IPS DF 6.9 (cell line): Measurements from ENCODE around the gene ATP11C.
A peak's percentile ranks its signal among the peaks of the same experiment; 100 is the strongest.

ENCODE experiments used
- DNase-seq: peaks from one replicate; pipeline ENCODE4 v3.0.0-alpha.2; 2013; ENCODE audit warnings: low read depth, low spot score
- H3K27ac ChIP-seq: one replicate; pipeline ENCODE4 v1.5.1; 2013; ENCODE audit warnings: low read length, control low read depth
- H3K27me3 ChIP-seq: 2 replicates; pipeline ENCODE4 v1.6.1; 2013; ENCODE audit warnings: mild to moderate bottlenecking, low read length; ENCODE audit not compliant: control insufficient read depth, insufficient read depth
- H3K36me3 ChIP-seq: 2 replicates; pipeline ENCODE4 v1.6.1; 2013; ENCODE audit warnings: low read length; ENCODE audit not compliant: control insufficient read depth, insufficient read depth
- H3K4me1 ChIP-seq: 2 replicates; pipeline ENCODE4 v1.6.1; 2013; ENCODE audit warnings: low read length; ENCODE audit not compliant: control insufficient read depth, insufficient read depth
- H3K4me3 ChIP-seq: 2 replicates; pipeline ENCODE4 v1.5.1; 2013; ENCODE audit warnings: mild to moderate bottlenecking, low read length
- H3K9me3 ChIP-seq: 2 replicates; pipeline ENCODE4 v1.6.1; 2013; ENCODE audit warnings: low read length, inconsistent platforms; ENCODE audit not compliant: control insufficient read depth, insufficient read depth
- WGBS: extraction: QIAGEN DNeasy Blood & Tissue Kit; methylation state at CpG from one replicate; pipeline ENCODE4 v1.1.7; 2013; ENCODE audit warnings: mixed read lengths, missing lambda C conversion rate; ENCODE audit not compliant: insufficient read length, insufficient coverage; 5-methylcytosine and 5-hydroxymethylcytosine counted together

The ATP11C gene

DNA sequence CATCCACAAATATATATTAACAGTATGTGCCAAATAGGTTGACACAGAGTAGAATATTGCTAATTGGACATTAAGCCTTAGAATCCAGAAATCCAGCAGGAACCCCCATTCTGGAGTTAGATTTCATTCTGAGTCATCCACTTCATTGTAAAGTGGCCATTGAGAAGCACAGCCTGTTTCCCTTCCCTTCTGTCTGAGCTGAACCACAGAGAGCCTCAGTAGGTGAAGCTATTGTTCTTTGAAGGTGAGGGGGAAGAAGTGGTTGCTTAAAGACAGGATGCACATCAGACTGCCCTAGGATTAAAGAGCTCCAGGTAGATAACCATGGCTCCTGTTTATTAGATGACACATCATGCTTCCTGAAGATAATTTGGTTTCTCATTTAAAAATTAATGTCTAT, 194.3 kb downstream of the ATP11C start:
- Histone ChIP-seq H3K27ac (no peak overlapping the region), H3K4me1 (no peaks in the 10 kb centered on the region), H3K9me3 (no peaks in the 10 kb centered on the region), H3K27me3 (no peaks in the 10 kb centered on the region), H3K36me3 (no peaks in the 10 kb centered on the region), H3K4me3 (no peak overlapping the region)
- no peak for DNase-seq

DNA sequence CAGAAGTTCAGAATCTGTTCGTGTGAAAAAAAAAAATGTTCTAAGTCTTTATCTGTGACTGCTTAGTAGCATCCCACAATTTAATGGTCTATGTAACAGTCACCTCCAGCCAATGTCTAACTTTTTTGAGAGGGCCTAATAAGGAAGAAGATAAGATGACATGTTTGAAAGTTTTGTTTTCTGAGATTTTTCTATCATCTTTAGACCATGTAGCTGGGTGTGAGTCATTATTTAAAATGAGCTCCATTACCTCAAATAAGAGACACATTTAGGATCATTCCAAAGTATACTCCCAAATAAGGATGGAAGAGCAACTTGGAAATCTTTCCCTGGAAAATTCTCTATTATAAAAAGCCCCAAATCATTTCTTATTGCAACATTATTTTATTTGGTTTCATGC, 196.7 kb downstream of the ATP11C start:
- H3K36me3 ChIP-seq: no peaks in the 10 kb centered on the region
- no peak overlapping the region for H3K4me3 ChIP-seq
- no peaks in the 10 kb centered on the region for H3K4me1 ChIP-seq
- H3K9me3 ChIP-seq: no peaks in the 10 kb centered on the region
- WGBS: no CpG with 5 or more reads among the region's 1 CpG
- no peaks in the 10 kb centered on the region for H3K27me3 ChIP-seq
- DNase-seq: no peak
- H3K27ac ChIP-seq: no peak overlapping the region

DNA sequence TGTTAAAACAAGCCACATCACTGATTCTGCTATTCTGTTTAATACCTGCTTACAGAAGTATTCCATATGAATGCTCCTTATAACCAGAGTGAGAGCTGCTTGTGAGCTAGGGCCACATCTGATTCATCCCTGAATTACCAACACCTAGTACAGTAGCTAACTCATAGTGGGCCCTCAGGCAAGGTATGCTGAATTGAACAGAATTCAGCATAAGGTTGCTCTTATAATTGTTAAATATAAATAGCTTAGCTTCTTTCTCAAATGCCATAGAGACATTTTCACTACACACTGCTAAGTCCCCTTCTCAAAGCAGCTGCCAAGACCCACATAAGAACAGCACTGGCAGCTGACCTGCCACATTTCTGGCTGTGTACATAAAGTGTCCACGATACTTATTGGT, 197.9 kb downstream of the ATP11C start:
- no peaks in the 10 kb centered on the region for H3K4me1 ChIP-seq
- no peaks in the 10 kb centered on the region for H3K27me3 ChIP-seq
- H3K9me3 ChIP-seq: no peaks in the 10 kb centered on the region
- DNase-seq: no peak
- WGBS: no CpG with 5 or more reads among the region's 1 CpG
- no peaks in the 10 kb centered on the region for H3K36me3 ChIP-seq
- H3K27ac ChIP-seq: no peak overlapping the region
- no peak overlapping the region for H3K4me3 ChIP-seq

DNA sequence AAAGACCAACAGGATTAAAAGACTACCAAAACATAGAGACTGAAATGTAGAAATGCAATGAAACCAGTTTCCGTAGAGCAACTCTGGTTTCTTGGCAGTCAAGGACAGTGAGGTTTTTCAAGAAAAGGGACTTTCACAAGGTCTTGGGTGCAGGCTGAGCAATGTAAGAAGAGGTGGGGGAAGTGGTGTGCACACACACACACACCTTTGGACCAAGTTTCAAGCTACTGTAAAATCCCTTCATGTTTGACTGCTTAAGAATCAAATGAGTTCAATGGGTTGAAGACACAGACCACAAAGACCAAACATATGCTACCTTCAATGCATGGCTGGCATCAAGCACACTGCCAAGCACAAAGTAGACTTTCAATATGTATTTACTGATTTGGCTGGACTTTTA, 207.1 kb downstream of the ATP11C start:
- Histone ChIP-seq H3K27ac (no peak overlapping the region), H3K9me3 (no peaks in the 10 kb centered on the region), H3K4me1 (no peaks in the 10 kb centered on the region; the same call in 1 of the 2 replicates), H3K27me3 (no peaks in the 10 kb centered on the region), H3K36me3 (no peaks in the 10 kb centered on the region), H3K4me3 (no peak overlapping the region)
- no CpG with 5 or more reads among the region's 1 CpG for WGBS
- no peak for DNase-seq

DNA sequence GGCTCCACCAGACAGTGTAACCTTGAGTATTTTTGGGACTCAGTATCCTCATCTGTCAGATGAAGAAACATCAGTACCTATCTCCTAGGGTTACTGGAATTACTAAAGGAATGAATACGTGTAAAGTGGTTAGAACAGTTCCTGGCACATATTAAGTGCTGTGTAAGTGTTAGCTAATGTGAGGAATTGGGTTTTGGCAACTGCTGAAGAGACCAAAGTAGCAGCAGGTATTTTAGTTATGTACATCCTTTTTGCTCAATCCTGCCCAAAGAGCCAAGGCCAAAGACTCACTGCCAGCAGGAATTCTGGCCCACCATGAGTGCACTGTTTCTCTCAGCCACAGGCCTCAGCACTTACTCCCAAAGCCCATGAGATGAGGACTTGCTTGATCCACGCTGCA, 208.2 kb downstream of the ATP11C start:
- no peaks in the 10 kb centered on the region for H3K27me3 ChIP-seq
- no peaks in the 10 kb centered on the region for H3K9me3 ChIP-seq
- H3K4me3 ChIP-seq: no peak overlapping the region
- no peak overlapping the region for H3K27ac ChIP-seq
- H3K36me3 ChIP-seq: no peaks in the 10 kb centered on the region
- H3K4me1 ChIP-seq: no peaks in the 10 kb centered on the region; the same call in 1 of the 2 replicates
- no peak for DNase-seq
- WGBS: no CpG with 5 or more reads among the region's 2 CpGs

DNA sequence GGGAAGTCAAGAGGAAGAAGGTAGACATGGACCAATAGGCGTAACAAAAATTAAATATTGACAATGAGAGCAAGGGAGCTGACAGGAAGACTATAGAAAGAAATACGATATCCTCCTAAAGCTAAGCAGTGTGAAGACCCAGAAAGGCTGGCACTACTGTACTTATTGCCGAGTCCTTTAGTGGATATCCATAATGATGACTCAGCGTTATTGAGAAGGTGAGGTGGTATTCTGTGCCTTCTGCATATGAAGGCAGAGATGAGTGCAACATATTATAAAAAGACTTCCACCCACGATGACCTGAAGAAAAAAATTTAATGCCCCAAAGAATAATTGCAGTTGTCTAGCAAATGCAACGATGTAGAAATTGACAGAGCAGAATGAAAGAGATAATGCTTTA, 211.9 kb downstream of the ATP11C start:
- Histone ChIP-seq H3K36me3 (no peaks in the 10 kb centered on the region), H3K4me3 (no peak overlapping the region), H3K4me1 (no peaks in the 10 kb centered on the region; the same call in 1 of the 2 replicates), H3K27ac (no peak overlapping the region), H3K27me3 (no peaks in the 10 kb centered on the region), H3K9me3 (no peaks in the 10 kb centered on the region)
- no peak for DNase-seq
- WGBS: no CpG with 5 or more reads among the region's 6 CpGs

DNA sequence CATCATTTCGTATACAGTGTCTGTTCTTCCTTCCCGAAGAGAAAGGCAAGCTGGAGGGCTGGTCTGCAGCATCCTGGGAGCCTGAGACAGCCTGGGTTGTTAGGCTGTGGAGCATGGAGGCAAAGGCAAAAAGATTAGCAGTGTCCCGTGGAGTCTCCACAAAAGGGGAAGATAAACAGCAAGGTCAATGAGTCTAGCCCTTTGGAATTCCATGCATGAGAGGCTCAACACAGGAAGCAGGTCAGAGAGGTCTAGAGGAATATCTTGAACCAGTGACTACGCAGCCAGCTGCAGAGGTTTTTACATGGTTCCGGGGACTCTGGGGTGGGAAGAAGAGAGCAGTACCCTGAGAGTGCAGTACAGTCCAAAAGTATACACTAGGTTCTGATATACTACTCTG, 212.7 kb downstream of the ATP11C start:
- Histone ChIP-seq H3K27ac (no peak overlapping the region), H3K27me3 (no peaks in the 10 kb centered on the region), H3K36me3 (no peaks in the 10 kb centered on the region), H3K4me1 (no peaks in the 10 kb centered on the region; the same call in 1 of the 2 replicates), H3K4me3 (no peak overlapping the region), H3K9me3 (no peaks in the 10 kb centered on the region)
- no CpG with 5 or more reads among the region's 5 CpGs for WGBS
- DNase-seq: peak; percentile 25

DNA sequence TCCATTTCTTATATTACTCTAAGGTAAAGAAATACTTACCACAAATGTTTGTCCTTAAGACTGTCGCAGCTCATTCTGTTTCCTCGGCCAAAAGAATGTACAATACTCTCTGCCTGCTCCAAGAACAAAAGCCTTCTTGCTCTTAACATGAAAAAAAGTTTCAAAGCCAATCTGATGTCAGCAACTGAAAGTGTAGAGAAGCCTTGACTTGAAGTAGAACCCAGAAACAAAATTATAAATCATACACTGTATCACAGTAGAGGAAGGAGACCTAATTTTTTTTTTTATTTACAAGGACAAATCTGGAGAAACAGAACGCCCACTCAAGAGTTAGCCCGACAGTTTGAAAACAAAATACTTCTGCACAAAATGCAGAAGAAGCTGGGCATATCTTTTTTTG, 224.8 kb downstream of the ATP11C start, which contains the start of gene MCF2:
MCF2 (minus strand) TSS at position 101 of the 400 bp plus-strand sequence. CDS start 56,423 bp downstream, outside the sequence.
- no peak within 1 kb of the TSS for H3K4me3 ChIP-seq
- no peaks in the 10 kb centered on the region for H3K36me3 ChIP-seq
- H3K4me1 ChIP-seq: no peaks in the 10 kb centered on the region
- DNase-seq: no peak
- H3K27me3 ChIP-seq: no peaks in the 10 kb centered on the region
- no CpG with 5 or more reads among the region's 4 CpGs for WGBS
- H3K9me3 ChIP-seq: no peaks in the 10 kb centered on the region
- H3K27ac ChIP-seq: no peak within 1 kb of the TSS

DNA sequence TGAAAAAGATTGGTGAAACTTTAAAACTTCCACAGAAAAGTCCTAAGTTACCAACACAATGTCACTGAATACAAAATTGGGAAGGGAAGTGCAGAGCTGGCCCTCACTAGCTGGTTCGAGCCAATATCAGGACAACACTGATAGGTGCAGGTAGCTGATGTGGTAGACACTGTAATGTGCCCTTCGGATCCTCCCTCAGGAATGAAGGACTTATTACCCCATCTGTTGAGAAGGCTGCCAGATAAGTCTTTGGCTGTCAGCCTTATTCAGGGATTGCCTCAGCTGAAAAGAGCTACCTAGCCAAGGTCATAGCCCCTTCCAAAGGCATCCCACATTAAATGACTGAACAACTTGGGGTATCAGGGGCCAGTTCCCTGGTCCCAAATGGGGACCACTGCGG, 230.2 kb downstream of the ATP11C start:
- H3K27me3 ChIP-seq: no peaks in the 10 kb centered on the region
- no peak overlapping the region for H3K27ac ChIP-seq
- DNase-seq: no peak
- no peaks in the 10 kb centered on the region for H3K4me1 ChIP-seq
- H3K36me3 ChIP-seq: no peaks in the 10 kb centered on the region
- H3K9me3 ChIP-seq: no peaks in the 10 kb centered on the region
- no peak overlapping the region for H3K4me3 ChIP-seq
- WGBS: no CpG with 5 or more reads among the region's 3 CpGs

DNA sequence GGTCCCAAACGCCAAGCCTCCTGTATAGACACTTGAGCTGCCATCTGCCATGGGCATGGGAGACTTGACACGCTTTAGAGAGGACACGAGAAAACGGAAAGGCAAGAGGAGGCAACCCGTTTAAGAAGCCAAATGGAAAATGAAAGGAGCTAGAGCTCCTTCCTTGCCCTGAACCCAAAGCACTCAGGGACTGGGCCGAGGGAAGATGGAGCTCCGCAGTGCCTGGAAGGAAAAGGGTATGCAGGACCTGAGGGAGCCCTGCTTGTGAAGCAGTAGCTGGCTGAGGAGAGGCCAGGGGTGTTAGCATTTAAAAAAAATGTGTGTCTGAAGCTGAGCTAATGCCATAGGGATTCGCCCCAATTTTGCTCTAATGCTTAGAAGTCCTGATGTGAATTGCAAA, 239.9 kb downstream of the ATP11C start:
- WGBS: no CpG with 5 or more reads among the region's 8 CpGs
- Histone ChIP-seq H3K36me3 (no peaks in the 10 kb centered on the region), H3K27me3 (peaks cover 13% of the 10 kb centered on the region; the same call in 1 of the 2 replicates), H3K4me3 (no peak overlapping the region), H3K9me3 (no peaks in the 10 kb centered on the region), H3K4me1 (no peaks in the 10 kb centered on the region), H3K27ac (no peak overlapping the region)
- no peak for DNase-seq

DNA sequence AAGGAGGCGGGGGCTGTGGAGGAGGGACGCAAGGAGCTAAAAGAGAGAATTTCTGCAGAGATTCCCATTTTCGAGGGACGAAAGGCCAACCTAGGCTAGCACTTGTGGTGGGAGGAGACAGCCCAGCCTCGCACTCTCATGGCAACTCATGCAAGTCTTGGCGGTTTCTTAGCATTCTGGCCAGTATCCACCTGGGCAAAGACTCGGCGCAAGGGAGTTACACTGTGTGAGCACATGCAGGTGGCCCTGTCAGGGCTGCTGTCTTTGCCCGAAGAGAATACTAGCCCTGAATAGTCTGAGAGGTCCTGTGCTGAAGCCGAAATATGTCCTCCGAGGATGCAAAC, 240.4 kb downstream of the ATP11C start:
- DNase-seq: no peak
- no CpG with 5 or more reads among the region's 11 CpGs for whole genome bisulfite sequencing
- peak overlapping the region; percentile 32; the same call in 1 of the 2 replicates for H3K4me3 ChIP-seq

More for the DNA sequence above, 240.4 kb downstream of the ATP11C start:
- Histone ChIP-seq H3K4me1 (no peaks in the 10 kb centered on the region), H3K36me3 (no peaks in the 10 kb centered on the region), H3K27me3 (peaks cover 13% of the 10 kb centered on the region; the same call in 1 of the 2 replicates), H3K27ac (no peak overlapping the region), H3K9me3 (no peaks in the 10 kb centered on the region)
